ENCODE data around the gene PRDX6.

DNA sequence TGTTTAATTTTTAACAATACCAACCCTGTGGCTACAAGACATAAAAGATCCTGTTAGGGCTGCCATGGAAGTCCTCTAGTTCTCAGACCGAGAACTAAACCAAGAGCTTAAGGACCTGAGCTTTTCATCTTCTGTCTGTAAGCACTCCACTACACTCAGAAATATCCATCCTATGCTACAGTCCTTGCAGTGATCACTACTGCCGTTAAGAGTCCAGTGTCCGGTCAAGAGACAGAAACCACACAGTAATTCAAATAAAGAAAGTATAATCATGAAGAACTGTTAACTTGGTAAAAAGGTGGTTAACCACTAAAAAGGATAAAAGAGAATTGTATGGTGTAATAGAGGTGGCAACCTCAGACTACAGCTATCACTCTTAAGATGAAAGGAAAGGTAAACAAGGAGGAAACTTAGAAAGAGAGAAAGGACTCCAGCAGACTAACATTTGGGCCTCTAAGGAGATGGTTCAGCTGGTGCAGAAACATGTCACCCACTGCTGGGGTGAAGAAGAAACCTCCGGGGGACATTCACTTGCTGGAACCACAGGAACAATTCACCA, 22.1 kb upstream of the PRDX6 start:
- TF ChIP-seq, protein P1, sequence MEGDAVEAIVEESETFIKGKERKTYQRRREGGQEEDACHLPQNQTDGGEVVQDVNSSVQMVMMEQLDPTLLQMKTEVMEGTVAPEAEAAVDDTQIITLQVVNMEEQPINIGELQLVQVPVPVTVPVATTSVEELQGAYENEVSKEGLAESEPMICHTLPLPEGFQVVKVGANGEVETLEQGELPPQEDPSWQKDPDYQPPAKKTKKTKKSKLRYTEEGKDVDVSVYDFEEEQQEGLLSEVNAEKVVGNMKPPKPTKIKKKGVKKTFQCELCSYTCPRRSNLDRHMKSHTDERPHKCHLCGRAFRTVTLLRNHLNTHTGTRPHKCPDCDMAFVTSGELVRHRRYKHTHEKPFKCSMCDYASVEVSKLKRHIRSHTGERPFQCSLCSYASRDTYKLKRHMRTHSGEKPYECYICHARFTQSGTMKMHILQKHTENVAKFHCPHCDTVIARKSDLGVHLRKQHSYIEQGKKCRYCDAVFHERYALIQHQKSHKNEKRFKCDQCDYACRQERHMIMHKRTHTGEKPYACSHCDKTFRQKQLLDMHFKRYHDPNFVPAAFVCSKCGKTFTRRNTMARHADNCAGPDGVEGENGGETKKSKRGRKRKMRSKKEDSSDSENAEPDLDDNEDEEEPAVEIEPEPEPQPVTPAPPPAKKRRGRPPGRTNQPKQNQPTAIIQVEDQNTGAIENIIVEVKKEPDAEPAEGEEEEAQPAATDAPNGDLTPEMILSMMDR (conservative IDR thresholded peaks at IDR 0.05): no peak
- no peak for TF ChIP-seq EZH2 (IDR thresholded peaks at IDR 0.05; ENCODE audit: low read depth)

All from PC-9 (cell line).